CD14-positive monocyte (primary cell): ENCODE measurements around the gene MED12L. TPM values are rescaled to one million over a fixed set of nuclear protein-coding genes. Genes with fewer than 3 reads are reported as not detected.

Experiments
- DNase-seq, 3 donors: peaks; one replicate each; pipeline ENCODE4 v3.0.0-alpha.2; 2011 to 2022
- H2AFZ ChIP-seq: 2 replicates; pipeline ENCODE4 v1.6.0; 2012; ENCODE audit warnings: mild to moderate bottlenecking, low read depth, low read length, inconsistent platforms; ENCODE audit not compliant: insufficient read depth, poor library complexity, severe bottlenecking
- H3K27ac ChIP-seq, 2 donors: 1 replicate in 1 of 2; 2 replicates in 1 of 2; pipeline ENCODE4 v1.5.1; 2012 to 2013; ENCODE audit warnings: low read length in 2 of 2, control low read depth in 1 of 2, inconsistent platforms in 1 of 2, low read depth in 1 of 2, mild to moderate bottlenecking in 1 of 2
- H3K27me3 ChIP-seq, 2 donors: one replicate each; pipeline versions ENCODE4 v1.6.0 to v1.6.1; 2011 to 2013; ENCODE audit warnings: low read length in 2 of 2; ENCODE audit not compliant: control insufficient read depth in 2 of 2, insufficient read depth in 2 of 2
- H3K36me3 ChIP-seq, 2 donors: replicated peaks in 1 of 2; 1 replicate in 1 of 2; 2 replicates in 1 of 2; pipeline versions ENCODE4 v1.5.1 to v1.6.1; 2012 to 2013; ENCODE audit warnings: low read length in 2 of 2, control low read depth in 1 of 2, inconsistent platforms in 1 of 2, mild to moderate bottlenecking in 1 of 2; ENCODE audit not compliant: insufficient read depth in 2 of 2, control insufficient read depth in 1 of 2
- H3K4me1 ChIP-seq, 2 donors: 1 replicate in 1 of 2; 2 replicates in 1 of 2; pipeline versions ENCODE4 v1.5.1 to v1.6.1; 2012 to 2013; ENCODE audit warnings: low read length in 2 of 2, control low read depth in 1 of 2, inconsistent platforms in 1 of 2, mild to moderate bottlenecking in 1 of 2, moderate library complexity in 1 of 2; ENCODE audit not compliant: insufficient read depth in 2 of 2, control insufficient read depth in 1 of 2
- H3K4me2 ChIP-seq: replicated peaks from 2 replicates; pipeline ENCODE3; 2012; ENCODE audit warnings: low read length, moderate library complexity, mild to moderate bottlenecking; ENCODE audit not compliant: poor library complexity, severe bottlenecking; ENCODE audit errors: extremely low read depth
- H3K4me3 ChIP-seq, 3 experiments: fragments of 200-600 bp in 1 of 3; sonication (generic) in 1 of 3; replicated peaks in 1 of 3; 1 replicate in 2 of 3; 2 replicates in 1 of 3; pipeline ENCODE4 v1.5.1; 2011 to 2013; ENCODE audit warnings: low read length in 3 of 3, mild to moderate bottlenecking in 3 of 3, control low read depth in 2 of 3, low read depth in 2 of 3, inconsistent platforms in 1 of 3, moderate library complexity in 1 of 3
- H3K79me2 ChIP-seq: 2 replicates; pipeline ENCODE4 v1.6.0; 2012; ENCODE audit warnings: mild to moderate bottlenecking, control low read depth, inconsistent platforms, low read length, moderate library complexity; ENCODE audit not compliant: insufficient read depth
- H3K9ac ChIP-seq: 2 replicates; pipeline ENCODE4 v1.6.0; 2017; ENCODE audit warnings: low read length, mild to moderate bottlenecking; ENCODE audit not compliant: insufficient read depth, poor library complexity, severe bottlenecking
- H3K9me3 ChIP-seq, 2 donors: replicated peaks in 1 of 2; 1 replicate in 1 of 2; 2 replicates in 1 of 2; pipeline versions ENCODE4 v1.5.1 to v1.6.1; 2012 to 2013; ENCODE audit warnings: low read length in 2 of 2, control low read depth in 1 of 2; ENCODE audit not compliant: control insufficient read depth in 1 of 2, insufficient read depth in 1 of 2
- H4K20me1 ChIP-seq: 2 replicates; pipeline ENCODE4 v1.6.0; 2012; ENCODE audit warnings: mild to moderate bottlenecking, low read length, control low read depth, moderate library complexity; ENCODE audit not compliant: insufficient read depth
- H3K27ac Mint-ChIP-seq, 7 donors: one replicate each; pipeline ENCODE4 v1.8.0; 2020; ENCODE audit warnings: mild to moderate bottlenecking in 7 of 7, mixed read lengths in 7 of 7, moderate library complexity in 6 of 7, inconsistent platforms in 2 of 7
- H3K27me3 Mint-ChIP-seq, 3 donors: one replicate each; pipeline ENCODE4 v1.8.0; 2021 to 2022; ENCODE audit warnings: low read depth in 3 of 3, mild to moderate bottlenecking in 3 of 3, mixed read lengths in 3 of 3, moderate library complexity in 3 of 3, inconsistent platforms in 1 of 3
- H3K36me3 Mint-ChIP-seq, 2 donors: one replicate each; pipeline ENCODE4 v1.8.0; 2020; ENCODE audit warnings: mixed read lengths in 2 of 2, inconsistent platforms in 1 of 2, mild to moderate bottlenecking in 1 of 2
- H3K4me1 Mint-ChIP-seq: one replicate; pipeline ENCODE4 v1.8.0; 2020; ENCODE audit warnings: mild to moderate bottlenecking, mixed read lengths
- H3K4me3 Mint-ChIP-seq, 2 donors: one replicate each; pipeline ENCODE4 v1.8.0; 2020; ENCODE audit warnings: mild to moderate bottlenecking in 2 of 2, mixed read lengths in 2 of 2, moderate library complexity in 1 of 2
- H3K9me3 Mint-ChIP-seq, 7 donors: one replicate each; pipeline ENCODE4 v1.8.0; 2020 to 2022; ENCODE audit warnings: mixed read lengths in 7 of 7, mild to moderate bottlenecking in 6 of 7, moderate library complexity in 6 of 7, inconsistent platforms in 2 of 7
- WGBS: methylation state at CpG from one replicate; pipeline ENCODE4 v1.1.5; 2013; ENCODE audit warnings: missing lambda C conversion rate; ENCODE audit not compliant: insufficient coverage; 5-methylcytosine and 5-hydroxymethylcytosine counted together
- intact Hi-C, 2 donors: fragments of 100-400 bp; cut with micrococcal nuclease; formaldehyde crosslinking; loops; one replicate each; pipeline versions ENCODE4 v1.15.0 to v1.15.1; 2023
- polyA plus RNA-seq, 3 donors: library from polyadenylated mRNA; depleted of rRNA in 1 of 3; unstranded in 2 of 3; stranded (reverse) in 1 of 3; fragments of 300-500 nt in 2 of 3; fragments of >200 nt in 1 of 3; fragmentation: Illumina TruSeq in 2 of 3; gene quantifications; 1 replicate in 2 of 3; 2 replicates in 1 of 3; pipeline ENCODE4 v1.2.3, GENCODE V29; 2012 to 2021
- TF ChIP-seq, protein P1 (sequence below): fragments of 200-600 bp; IDR thresholded peaks from one replicate; pipeline ENCODE4 v1.8.0; 2022; ENCODE audit warnings: antibody characterized with exemption, mild to moderate bottlenecking

The MED12L gene
- polyA plus RNA-seq, 3 donors, result 0.12 to 0.29 TPM; not detected in 1

DNA sequence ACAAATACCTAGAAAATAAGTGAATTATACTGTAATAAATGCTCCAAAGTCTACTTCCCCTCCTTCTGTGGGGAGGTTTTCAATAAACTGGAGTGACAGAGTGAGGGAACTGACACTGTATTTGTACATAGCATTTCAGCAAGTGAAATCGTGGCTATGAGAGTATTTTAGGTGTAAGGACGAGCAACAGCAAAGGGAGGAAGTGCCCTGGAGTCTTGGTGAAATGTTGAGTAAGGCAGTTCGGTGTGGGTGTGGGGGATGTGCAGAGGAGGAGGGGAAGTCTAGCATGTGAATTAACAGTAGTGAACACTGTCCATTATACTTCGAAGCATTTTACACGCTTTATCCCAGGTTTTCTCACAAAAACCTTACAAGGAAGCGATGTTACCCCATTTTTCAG lies 262.0 kb downstream of the MED12L start:
- no peaks in the 10 kb centered on the region for H4K20me1 ChIP-seq
- peak; percentile 82 to 88 (median 86) for DNase-seq
- peak overlapping the region; percentile 90 to 97 (median 94) for H3K27ac Mint-ChIP-seq
- H3K4me1 Mint-ChIP-seq, result peaks cover 66% of the 10 kb centered on the region
- TF ChIP-seq, protein P1, sequence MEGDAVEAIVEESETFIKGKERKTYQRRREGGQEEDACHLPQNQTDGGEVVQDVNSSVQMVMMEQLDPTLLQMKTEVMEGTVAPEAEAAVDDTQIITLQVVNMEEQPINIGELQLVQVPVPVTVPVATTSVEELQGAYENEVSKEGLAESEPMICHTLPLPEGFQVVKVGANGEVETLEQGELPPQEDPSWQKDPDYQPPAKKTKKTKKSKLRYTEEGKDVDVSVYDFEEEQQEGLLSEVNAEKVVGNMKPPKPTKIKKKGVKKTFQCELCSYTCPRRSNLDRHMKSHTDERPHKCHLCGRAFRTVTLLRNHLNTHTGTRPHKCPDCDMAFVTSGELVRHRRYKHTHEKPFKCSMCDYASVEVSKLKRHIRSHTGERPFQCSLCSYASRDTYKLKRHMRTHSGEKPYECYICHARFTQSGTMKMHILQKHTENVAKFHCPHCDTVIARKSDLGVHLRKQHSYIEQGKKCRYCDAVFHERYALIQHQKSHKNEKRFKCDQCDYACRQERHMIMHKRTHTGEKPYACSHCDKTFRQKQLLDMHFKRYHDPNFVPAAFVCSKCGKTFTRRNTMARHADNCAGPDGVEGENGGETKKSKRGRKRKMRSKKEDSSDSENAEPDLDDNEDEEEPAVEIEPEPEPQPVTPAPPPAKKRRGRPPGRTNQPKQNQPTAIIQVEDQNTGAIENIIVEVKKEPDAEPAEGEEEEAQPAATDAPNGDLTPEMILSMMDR, result no peak
- no peaks in the 10 kb centered on the region for H3K9me3 Mint-ChIP-seq
- peak overlapping the region; percentile 79 for H3K4me2 ChIP-seq
- intact Hi-C loops, result loop anchor here in 1 of 2 donors (5.0 kb wide), 1 partner anchor 40 kb away; no protein-coding TSS in a partner anchor
- H3K9ac ChIP-seq, result no peak overlapping the region
- H3K79me2 ChIP-seq, result peaks cover 4% of the 10 kb centered on the region
- H2AFZ ChIP-seq, result no peak overlapping the region
- WGBS, result 0% methylated on average over 3 of the region's 6 CpGs
- H3K9me3 ChIP-seq, result no peaks in the 10 kb centered on the region
- H3K27me3 Mint-ChIP-seq, result no peaks in the 10 kb centered on the region
- H3K4me3 ChIP-seq, result peak overlapping the region in 2 of 3 experiments; percentile 12 to 60
- peak overlapping the region; percentile 8 to 79 for H3K4me3 Mint-ChIP-seq
- no peaks in the 10 kb centered on the region for H3K36me3 Mint-ChIP-seq
- peaks cover 72 to 78% of the 10 kb centered on the region in 2 donors for H3K4me1 ChIP-seq
- no peaks in the 10 kb centered on the region for H3K27me3 ChIP-seq
- H3K27ac ChIP-seq, result peak overlapping the region; percentile 46 to 78
- no peaks in the 10 kb centered on the region for H3K36me3 ChIP-seq

DNA sequence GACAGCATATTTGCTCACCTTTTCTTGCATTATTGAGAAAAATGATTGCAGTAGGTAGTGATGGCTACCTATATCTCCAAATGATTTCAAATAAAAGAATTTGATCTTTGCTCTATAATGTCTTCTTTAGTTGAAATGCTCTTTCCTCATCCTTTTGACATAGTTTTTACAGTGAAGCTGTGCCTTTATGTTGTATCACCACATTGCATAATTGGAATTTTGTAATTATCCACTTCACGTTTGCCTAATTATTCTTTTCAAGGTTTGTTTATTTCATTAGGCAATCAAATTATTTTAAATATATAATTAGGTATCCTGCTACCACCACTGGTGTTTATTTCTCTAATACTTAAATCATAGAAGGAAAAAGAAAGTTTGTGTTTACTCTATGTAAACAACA lies 265.2 kb downstream of the MED12L start:
- Histone ChIP-seq H3K27ac (peak overlapping the region in 1 of 2 donors; percentile 77), H3K27me3 (no peaks in the 10 kb centered on the region), H3K4me2 (peak overlapping the region; percentile 76), H3K4me1 (peaks cover 71 to 82% of the 10 kb centered on the region in 2 donors), H3K79me2 (peaks cover 4% of the 10 kb centered on the region), H4K20me1 (no peaks in the 10 kb centered on the region), H3K4me3 (peak overlapping the region in 2 of 3 experiments; percentile 8 to 67), H3K36me3 (no peaks in the 10 kb centered on the region), H3K9me3 (no peaks in the 10 kb centered on the region), H3K9ac (no peak overlapping the region), H2AFZ (no peak overlapping the region)
- no peak overlapping the region for H3K4me3 Mint-ChIP-seq
- peaks cover 67% of the 10 kb centered on the region for H3K4me1 Mint-ChIP-seq
- intact Hi-C loops, result no loop called here
- no peaks in the 10 kb centered on the region for H3K36me3 Mint-ChIP-seq
- H3K9me3 Mint-ChIP-seq, result no peaks in the 10 kb centered on the region
- TF ChIP-seq, protein P1, result no peak
- H3K27me3 Mint-ChIP-seq, result no peaks in the 10 kb centered on the region
- DNase-seq, result peak in 2 of 3 donors; percentile 39 to 62
- peak overlapping the region; percentile 63 to 96 (median 88) for H3K27ac Mint-ChIP-seq
- WGBS, result no CpG with 5 or more reads among the region's 1 CpG
